Osteocyte (in vitro differentiated cells): ENCODE measurements around the gene CCNL2. TPM values are rescaled to one million over a fixed set of nuclear protein-coding genes. Genes with fewer than 3 reads are reported as not detected.
"Not testable (repeated sequence)": the region's sequence is repeated elsewhere in the genome, so short reads cannot be mapped to it uniquely, and the experiment has no call there.

ENCODE experiments used
- DNase-seq: peaks from one replicate; pipeline ENCODE4 v3.0.0; 2021; ENCODE audit warnings: mixed read lengths; ENCODE audit not compliant: unreplicated experiment; ENCODE audit errors: extremely low spot score
- H3K27ac Mint-ChIP-seq: one replicate; pipeline ENCODE4 v1.8.0; 2021; ENCODE audit warnings: mild to moderate bottlenecking, mixed read lengths; ENCODE audit not compliant: unreplicated experiment
- H3K27me3 Mint-ChIP-seq: one replicate; pipeline ENCODE4 v1.8.0; 2021; ENCODE audit warnings: mixed read lengths; ENCODE audit not compliant: unreplicated experiment
- H3K36me3 Mint-ChIP-seq: one replicate; pipeline ENCODE4 v1.8.0; 2021; ENCODE audit warnings: mixed read lengths; ENCODE audit not compliant: unreplicated experiment
- H3K4me1 Mint-ChIP-seq: one replicate; pipeline ENCODE4 v1.8.0; 2021; ENCODE audit warnings: mixed read lengths; ENCODE audit not compliant: unreplicated experiment
- H3K4me3 Mint-ChIP-seq: one replicate; pipeline ENCODE4 v1.8.0; 2021; ENCODE audit warnings: mild to moderate bottlenecking, moderate library complexity, mixed read lengths; ENCODE audit not compliant: unreplicated experiment
- H3K9me3 Mint-ChIP-seq: one replicate; pipeline ENCODE4 v1.8.0; 2021; ENCODE audit warnings: mixed read lengths; ENCODE audit not compliant: unreplicated experiment
- total RNA-seq: library from RNA; stranded (reverse); gene quantifications from 2 replicates; pipeline ENCODE4 v1.2.1, GENCODE V29; 2021
- TF ChIP-seq, protein P1 (sequence below): fragments of 200-600 bp; sonication (generic); IDR thresholded peaks from 2 replicates; pipeline ENCODE4 v1.5.0; 2021; ENCODE audit warnings: antibody characterized with exemption, mild to moderate bottlenecking, moderate library complexity

CCNL2 gene
- total RNA-seq, 1 donor from 2014 or later: 262 TPM

DNA sequence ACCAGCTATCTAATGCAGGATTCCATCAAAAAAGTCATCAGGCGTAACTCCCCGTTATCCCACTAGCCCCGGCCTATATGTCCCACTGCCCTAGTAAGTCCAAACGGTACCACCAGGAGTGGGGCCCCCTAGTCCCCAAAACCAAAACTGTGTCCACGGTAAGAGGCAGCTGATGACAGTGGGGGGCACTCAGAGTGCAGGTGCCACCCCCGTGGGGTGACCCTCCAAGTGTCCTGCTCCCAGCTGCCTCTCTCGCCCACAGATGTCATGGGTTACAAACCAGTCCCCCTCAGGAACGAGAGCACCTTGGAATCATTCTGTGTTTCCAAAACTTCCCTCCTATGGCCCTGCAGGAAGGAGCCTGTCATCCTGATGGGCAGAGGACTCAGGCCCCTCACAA, 13.2 kb downstream of the CCNL2 start:
- H3K4me3 Mint-ChIP-seq: no peak overlapping the region
- no peaks in the 10 kb centered on the region for H3K9me3 Mint-ChIP-seq
- H3K4me1 Mint-ChIP-seq: no peaks in the 10 kb centered on the region
- no peak overlapping the region for H3K27ac Mint-ChIP-seq
- H3K36me3 Mint-ChIP-seq: peaks cover 46% of the 10 kb centered on the region
- no peaks in the 10 kb centered on the region for H3K27me3 Mint-ChIP-seq
- DNase-seq: no peak
- TF ChIP-seq, protein P1, sequence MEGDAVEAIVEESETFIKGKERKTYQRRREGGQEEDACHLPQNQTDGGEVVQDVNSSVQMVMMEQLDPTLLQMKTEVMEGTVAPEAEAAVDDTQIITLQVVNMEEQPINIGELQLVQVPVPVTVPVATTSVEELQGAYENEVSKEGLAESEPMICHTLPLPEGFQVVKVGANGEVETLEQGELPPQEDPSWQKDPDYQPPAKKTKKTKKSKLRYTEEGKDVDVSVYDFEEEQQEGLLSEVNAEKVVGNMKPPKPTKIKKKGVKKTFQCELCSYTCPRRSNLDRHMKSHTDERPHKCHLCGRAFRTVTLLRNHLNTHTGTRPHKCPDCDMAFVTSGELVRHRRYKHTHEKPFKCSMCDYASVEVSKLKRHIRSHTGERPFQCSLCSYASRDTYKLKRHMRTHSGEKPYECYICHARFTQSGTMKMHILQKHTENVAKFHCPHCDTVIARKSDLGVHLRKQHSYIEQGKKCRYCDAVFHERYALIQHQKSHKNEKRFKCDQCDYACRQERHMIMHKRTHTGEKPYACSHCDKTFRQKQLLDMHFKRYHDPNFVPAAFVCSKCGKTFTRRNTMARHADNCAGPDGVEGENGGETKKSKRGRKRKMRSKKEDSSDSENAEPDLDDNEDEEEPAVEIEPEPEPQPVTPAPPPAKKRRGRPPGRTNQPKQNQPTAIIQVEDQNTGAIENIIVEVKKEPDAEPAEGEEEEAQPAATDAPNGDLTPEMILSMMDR: no peak

DNA sequence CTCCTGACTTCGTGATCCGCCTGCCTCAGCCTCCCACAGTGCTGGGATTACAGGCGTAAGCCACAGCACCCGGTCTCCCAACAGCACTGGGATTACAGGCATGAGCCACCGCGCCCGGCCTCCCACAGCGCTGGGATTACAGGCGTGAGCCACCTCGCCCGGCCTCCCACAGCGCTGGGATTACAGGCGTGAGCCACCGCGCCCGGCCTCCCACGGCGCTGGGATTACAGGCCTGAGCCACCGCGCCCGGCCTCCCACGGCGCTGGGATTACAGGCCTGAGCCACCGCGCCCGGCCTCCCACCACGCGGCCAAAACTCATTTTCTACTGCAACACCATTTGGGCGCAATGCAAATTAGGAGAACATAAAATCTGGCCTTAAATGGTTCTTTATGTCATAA, 13.8 kb downstream of the CCNL2 start:
- not testable (repeated sequence) for H3K9me3 Mint-ChIP-seq, H3K27me3 Mint-ChIP-seq, H3K4me3 Mint-ChIP-seq, H3K27ac Mint-ChIP-seq, DNase-seq, H3K4me1 Mint-ChIP-seq
- peaks cover 40% of the 10 kb centered on the region for H3K36me3 Mint-ChIP-seq

DNA sequence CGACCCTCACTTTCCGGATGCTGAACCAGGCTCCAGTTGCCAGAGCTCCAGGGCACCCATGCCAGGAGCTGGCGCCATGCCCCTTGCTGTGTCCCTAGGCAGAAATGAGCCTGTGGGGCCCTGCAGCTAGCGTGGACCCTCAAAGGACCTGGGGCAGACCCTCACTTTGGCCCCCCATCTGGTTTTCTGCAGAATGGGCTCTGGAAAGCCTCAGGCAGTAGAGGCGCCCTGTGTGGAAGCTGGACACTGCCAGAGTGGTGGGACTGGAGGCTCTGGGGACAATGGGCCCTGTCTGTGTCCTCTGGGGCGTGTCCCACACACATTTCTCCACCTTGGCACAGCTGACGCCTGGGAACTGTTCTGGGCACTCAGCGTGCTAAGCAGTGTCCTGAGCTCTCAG, 17.8 kb downstream of the CCNL2 start:
- Mint-ChIP-seq H3K4me1 (no peaks in the 10 kb centered on the region), H3K27ac (no peak overlapping the region), H3K27me3 (no peaks in the 10 kb centered on the region), H3K9me3 (no peaks in the 10 kb centered on the region), H3K36me3 (peaks cover 10% of the 10 kb centered on the region), H3K4me3 (no peak overlapping the region)
- no peak for DNase-seq
- TF ChIP-seq, protein P1: no peak

DNA sequence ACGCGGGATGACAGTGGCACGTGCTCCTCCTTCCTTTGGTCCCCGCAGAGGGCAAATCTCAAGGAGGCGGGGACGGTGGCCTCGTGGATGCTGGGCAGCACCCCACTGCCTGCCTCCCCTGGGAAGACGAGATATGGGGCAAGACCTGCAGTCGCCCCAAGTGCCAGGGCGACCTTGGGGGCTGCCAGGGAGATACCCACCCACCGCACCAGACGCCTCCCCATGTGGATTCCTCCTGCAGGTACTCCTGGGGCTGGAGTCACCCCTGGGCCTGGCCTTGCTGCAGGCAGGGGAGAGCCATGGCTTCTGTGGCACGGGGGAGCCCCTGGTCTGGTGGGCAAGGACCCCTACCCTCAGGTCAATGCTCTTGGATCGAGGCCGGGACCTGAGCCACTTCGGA, 18.3 kb downstream of the CCNL2 start:
- no peak overlapping the region for H3K4me3 Mint-ChIP-seq
- no peak for DNase-seq
- no peaks in the 10 kb centered on the region for H3K4me1 Mint-ChIP-seq
- H3K9me3 Mint-ChIP-seq: no peaks in the 10 kb centered on the region
- peaks cover 5% of the 10 kb centered on the region for H3K36me3 Mint-ChIP-seq
- TF ChIP-seq, protein P1: no peak
- no peak overlapping the region for H3K27ac Mint-ChIP-seq
- no peaks in the 10 kb centered on the region for H3K27me3 Mint-ChIP-seq

DNA sequence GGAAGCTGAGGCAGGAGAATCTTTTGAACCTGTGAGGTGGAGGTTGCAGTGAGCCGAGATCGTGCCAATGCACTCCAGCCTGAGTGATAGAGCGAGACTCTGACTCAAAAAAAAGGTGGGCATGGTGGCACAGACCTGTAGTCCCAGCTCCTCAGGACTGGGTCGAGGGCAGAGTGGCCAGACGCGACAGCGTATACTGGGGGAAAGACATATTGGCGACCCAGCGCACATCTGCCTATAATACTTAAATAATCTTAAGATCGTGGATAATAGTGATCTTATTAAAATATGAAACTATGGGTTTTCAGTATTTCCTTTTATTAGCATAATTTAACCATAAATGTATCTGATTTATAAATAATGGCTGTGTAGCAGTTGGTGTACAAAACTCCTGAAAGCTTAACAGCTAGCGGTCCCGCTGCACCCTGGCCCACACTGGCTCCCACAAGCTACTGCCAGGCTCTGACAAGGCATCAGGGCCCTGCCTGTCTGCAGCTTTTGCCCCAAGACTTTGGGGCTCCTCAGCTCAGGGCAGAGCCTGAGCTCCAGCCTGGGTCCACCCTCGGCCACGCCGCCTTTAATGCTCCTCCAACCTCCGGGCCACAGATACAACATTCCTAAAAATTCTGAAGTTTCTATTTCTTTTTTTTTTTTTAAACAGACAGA, 21.5 kb downstream of the CCNL2 start:
- H3K27ac Mint-ChIP-seq: no peak overlapping the region
- no peak overlapping the region for H3K4me3 Mint-ChIP-seq
- DNase-seq: no peak
- H3K9me3 Mint-ChIP-seq: no peaks in the 10 kb centered on the region
- H3K27me3 Mint-ChIP-seq: no peaks in the 10 kb centered on the region
- H3K4me1 Mint-ChIP-seq: peaks cover 15% of the 10 kb centered on the region
- H3K36me3 Mint-ChIP-seq: peaks cover 6% of the 10 kb centered on the region
- TF ChIP-seq, protein P1: no peak
